Hepatocyte (in vitro differentiated cells): ENCODE data around the gene KIF6. TPM values are rescaled to one million over a fixed set of nuclear protein-coding genes. Genes with fewer than 3 reads are reported as not detected.
A peak's percentile ranks its signal among the peaks of the same experiment; 100 is the strongest.

Experiments
- DNase-seq: peaks from one replicate; pipeline ENCODE4 v3.0.0-alpha.2; 2016; ENCODE audit warnings: low spot score
- H2AFZ ChIP-seq: fragments of 200-600 bp; sonication (generic); 2 replicates; pipeline ENCODE4 v1.6.0; 2016; ENCODE audit warnings: antibody characterized with exemption, mild to moderate bottlenecking
- H3K27ac ChIP-seq: fragments of 200-600 bp; sonication (generic); 2 replicates; pipeline ENCODE4 v1.5.1; 2016; ENCODE audit warnings: mild to moderate bottlenecking
- H3K27me3 ChIP-seq: fragments of 200-600 bp; sonication (generic); 2 replicates; pipeline ENCODE4 v1.6.1; 2016
- H3K36me3 ChIP-seq: fragments of 200-600 bp; sonication (generic); replicated peaks from 2 replicates; pipeline ENCODE4 v1.5.1; 2016; ENCODE audit warnings: low read depth; ENCODE audit not compliant: insufficient read depth
- H3K4me1 ChIP-seq: fragments of 200-600 bp; sonication (generic); 2 replicates; pipeline ENCODE4 v1.5.1; 2016; ENCODE audit warnings: mild to moderate bottlenecking, moderate library complexity; ENCODE audit not compliant: insufficient read depth
- H3K4me2 ChIP-seq: fragments of 200-600 bp; sonication (generic); 2 replicates; pipeline ENCODE4 v1.6.0; 2016
- H3K4me3 ChIP-seq: fragments of 200-600 bp; sonication (generic); 2 replicates; pipeline ENCODE4 v1.5.1; 2016; ENCODE audit warnings: mild to moderate bottlenecking
- H3K79me2 ChIP-seq: fragments of 200-600 bp; sonication (generic); 2 replicates; pipeline ENCODE4 v1.6.0; 2017; ENCODE audit warnings: mild to moderate bottlenecking
- H3K9me2 ChIP-seq: fragments of 200-600 bp; sonication (generic); replicated peaks from 2 replicates; pipeline ENCODE4 v1.6.0; 2017; ENCODE audit warnings: mild to moderate bottlenecking; ENCODE audit not compliant: insufficient read depth
- H3K9me3 ChIP-seq: fragments of 200-600 bp; sonication (generic); 2 replicates; pipeline ENCODE4 v1.5.1; 2016; ENCODE audit warnings: low read depth, mild to moderate bottlenecking
- H4K20me1 ChIP-seq: fragments of 200-600 bp; sonication (generic); 2 replicates; pipeline ENCODE4 v1.6.0; 2016; ENCODE audit warnings: mild to moderate bottlenecking; ENCODE audit not compliant: insufficient read depth, poor library complexity, severe bottlenecking
- CTCF ChIP-seq: fragments of 200-600 bp; sonication (generic); IDR thresholded peaks from 2 replicates; pipeline ENCODE4 v1.5.1; 2016; ENCODE audit warnings: antibody characterized with exemption, mild to moderate bottlenecking; ENCODE audit not compliant: poor library complexity
- EZH2 ChIP-seq: fragments of 200-600 bp; sonication (generic); IDR thresholded peaks from 2 replicates; pipeline ENCODE4 v1.6.1; 2016; ENCODE audit warnings: antibody characterized with exemption, mild to moderate bottlenecking, borderline replicate concordance
- EZH2phosphoT487 ChIP-seq: fragments of 200-600 bp; sonication (generic); IDR thresholded peaks from one replicate; pipeline ENCODE4 v1.6.1; 2018; ENCODE audit warnings: antibody characterized with exemption, mild to moderate bottlenecking, low read depth, moderate library complexity; ENCODE audit not compliant: unreplicated experiment, severe bottlenecking
- WGBS: methylation state at CpG from one replicate; pipeline ENCODE4 v1.1.6; 2016; ENCODE audit warnings: low lambda C conversion rate; ENCODE audit errors: missing lambda C conversion rate; 5-methylcytosine and 5-hydroxymethylcytosine counted together
- polyA plus RNA-seq: library from polyadenylated mRNA; unstranded; fragments of >200 nt; fragmentation: Nextera tagmentation; extraction: Ambion mirVana; gene quantifications from 2 replicates; pipeline ENCODE4 v1.2.1, GENCODE V29; 2016
- total RNA-seq: library from RNA; depleted of rRNA; stranded (reverse); fragments of >200 nt; gene quantifications from 2 replicates; pipeline ENCODE4 v1.2.3, GENCODE V29; 2014

Gene KIF6
- total and polyA plus RNA-seq, 2 experiments from 2014 or later: 0.87 to 2.3 TPM

- Histone ChIP-seq H3K9me3 (peaks cover 15% of the 10 kb centered on the region), H3K79me2 (no peaks in the 10 kb centered on the region), H3K9me2 (no peaks in the 10 kb centered on the region), H3K27me3 (no peaks in the 10 kb centered on the region), H2AFZ (no peak overlapping the region), H3K36me3 (no peaks in the 10 kb centered on the region), H4K20me1 (no peaks in the 10 kb centered on the region), H3K4me2 (no peak overlapping the region), H3K27ac (no peak overlapping the region), H3K4me3 (no peak overlapping the region), H3K4me1 (no peaks in the 10 kb centered on the region)
- TF ChIP-seq EZH2: no peak
- TF ChIP-seq CTCF: no peak
- TF ChIP-seq EZH2phosphoT487: no peak
- no peak for DNase-seq
These were observed 226.2 kb downstream of the KIF6 start for GRCh38 chr6:39499053-39499452.

GRCh38 chr6:39498096-39498495 lies 227.1 kb downstream of the KIF6 start:
- H4K20me1 ChIP-seq: no peaks in the 10 kb centered on the region
- no peaks in the 10 kb centered on the region for H3K9me2 ChIP-seq
- no peaks in the 10 kb centered on the region for H3K4me1 ChIP-seq
- H3K79me2 ChIP-seq: no peaks in the 10 kb centered on the region
- H2AFZ ChIP-seq: no peak overlapping the region
- H3K36me3 ChIP-seq: no peaks in the 10 kb centered on the region
- 73% methylated on average over 2 of the region's 2 CpGs for WGBS
- no peak for DNase-seq
- no peak overlapping the region for H3K4me2 ChIP-seq
- H3K9me3 ChIP-seq: peaks cover 12% of the 10 kb centered on the region
- no peak overlapping the region for H3K4me3 ChIP-seq
- no peak overlapping the region for H3K27ac ChIP-seq
- no peak for TF ChIP-seq EZH2
- no peak for TF ChIP-seq EZH2phosphoT487
- no peak for TF ChIP-seq CTCF
- no peaks in the 10 kb centered on the region for H3K27me3 ChIP-seq

- no peak overlapping the region for H3K27ac ChIP-seq
- WGBS: 50% methylated on average over 6 of the region's 6 CpGs
- no peaks in the 10 kb centered on the region for H4K20me1 ChIP-seq
- H3K9me3 ChIP-seq: peaks cover 6% of the 10 kb centered on the region
- no peaks in the 10 kb centered on the region for H3K9me2 ChIP-seq
- H3K36me3 ChIP-seq: no peaks in the 10 kb centered on the region
- H3K79me2 ChIP-seq: no peaks in the 10 kb centered on the region
- no peaks in the 10 kb centered on the region for H3K4me1 ChIP-seq
- DNase-seq: peak; percentile 26
- H3K4me2 ChIP-seq: no peak overlapping the region
- TF ChIP-seq EZH2phosphoT487 (no peak), CTCF (no peak), EZH2 (no peak)
- H3K4me3 ChIP-seq: no peak overlapping the region
- H2AFZ ChIP-seq: no peak overlapping the region
- no peaks in the 10 kb centered on the region for H3K27me3 ChIP-seq
These were observed 228.3 kb downstream of the KIF6 start for GRCh38 chr6:39496915-39497314.

- Histone ChIP-seq H3K4me3 (no peak overlapping the region), H3K9me2 (no peaks in the 10 kb centered on the region), H3K36me3 (no peaks in the 10 kb centered on the region), H3K4me1 (no peaks in the 10 kb centered on the region), H3K27me3 (no peaks in the 10 kb centered on the region), H3K9me3 (peaks cover 3% of the 10 kb centered on the region), H2AFZ (no peak overlapping the region), H3K27ac (no peak overlapping the region), H3K4me2 (no peak overlapping the region), H3K79me2 (no peaks in the 10 kb centered on the region), H4K20me1 (no peaks in the 10 kb centered on the region)
- WGBS: 80% methylated on average over 2 of the region's 2 CpGs
- no peak for DNase-seq
- TF ChIP-seq EZH2phosphoT487: no peak
- TF ChIP-seq CTCF: no peak
These were observed 228.8 kb downstream of the KIF6 start for GRCh38 chr6:39496456-39496855.
